Stimulated activated CD4-positive, alpha-beta T cell treated with anti-CD3 and anti-CD28 coated beads, Interleukin-4, amount 100 ng/mL, for 48 hours (primary cell): ENCODE data around the gene TMEM89.
A peak's percentile ranks its signal among the peaks of the same experiment; 100 is the strongest.

Experiments used
- DNase-seq, 2 donors: peaks; one replicate each; pipeline ENCODE4 v3.0.0-alpha.2; 2020; ENCODE audit warnings: low read depth in 2 of 2

TMEM89 gene, protein sequence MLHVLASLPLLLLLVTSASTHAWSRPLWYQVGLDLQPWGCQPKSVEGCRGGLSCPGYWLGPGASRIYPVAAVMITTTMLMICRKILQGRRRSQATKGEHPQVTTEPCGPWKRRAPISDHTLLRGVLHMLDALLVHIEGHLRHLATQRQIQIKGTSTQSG

DNA sequence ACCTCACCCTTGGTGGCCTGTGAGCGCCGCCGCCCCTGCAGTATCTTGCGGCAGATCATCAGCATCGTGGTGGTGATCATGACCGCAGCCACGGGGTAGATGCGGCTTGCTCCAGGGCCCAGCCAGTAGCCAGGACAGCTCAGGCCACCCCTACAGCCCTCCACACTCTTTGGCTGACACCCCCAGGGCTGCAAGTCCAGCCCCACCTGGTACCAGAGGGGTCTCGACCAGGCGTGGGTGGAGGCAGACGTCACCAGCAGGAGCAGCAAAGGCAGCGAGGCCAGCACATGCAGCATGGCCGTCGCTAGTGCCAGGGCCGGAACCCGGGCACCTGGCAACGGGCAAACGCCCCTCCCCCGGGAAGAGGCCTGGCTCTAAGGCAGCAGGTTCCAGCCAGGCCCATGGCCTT, at the start of gene TMEM89:
Gene TMEM89 (minus strand): TSS at position 309 of the 409 bp plus-strand sequence. CDS start 13 bp downstream, at position 296.
- no peak for DNase-seq

DNA sequence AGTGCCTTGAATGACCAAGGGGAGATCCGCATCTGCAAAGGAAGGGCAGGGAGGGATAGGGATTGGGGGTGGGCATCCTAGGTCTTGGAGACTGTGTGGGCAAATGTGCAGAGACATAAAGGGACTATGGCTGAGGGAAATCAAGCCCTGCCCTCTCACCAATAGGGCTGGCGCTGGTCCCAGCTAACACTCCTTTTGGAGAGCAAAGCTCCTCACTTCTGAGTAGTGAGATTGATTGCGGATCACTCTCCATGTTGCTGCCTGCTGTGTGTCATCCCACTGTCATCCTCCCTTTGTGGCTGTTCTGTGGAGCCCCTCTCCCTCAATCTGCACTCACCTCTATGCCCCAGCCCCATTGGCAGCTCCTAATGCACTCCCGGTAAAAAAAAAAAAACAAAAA, 43.4 kb upstream of the TMEM89 start:
- no peak for DNase-seq

DNA sequence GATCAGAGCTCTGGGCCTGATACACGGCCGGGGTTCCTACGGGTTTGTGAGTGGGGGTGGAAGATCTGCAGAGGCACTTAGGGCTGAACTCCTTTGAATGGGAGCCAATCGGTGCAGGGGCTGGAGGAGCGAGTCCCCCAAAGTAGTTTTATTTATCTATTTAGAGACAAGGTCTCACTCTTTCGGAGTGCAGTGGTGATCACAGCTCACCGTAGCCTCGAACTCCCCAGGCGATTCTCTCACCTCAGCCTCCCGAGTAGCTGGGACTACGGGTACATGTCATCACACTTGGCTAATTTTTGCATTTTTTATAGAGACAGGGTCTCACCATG, 42.7 kb upstream of the TMEM89 start:
- no peak for DNase-seq

DNA sequence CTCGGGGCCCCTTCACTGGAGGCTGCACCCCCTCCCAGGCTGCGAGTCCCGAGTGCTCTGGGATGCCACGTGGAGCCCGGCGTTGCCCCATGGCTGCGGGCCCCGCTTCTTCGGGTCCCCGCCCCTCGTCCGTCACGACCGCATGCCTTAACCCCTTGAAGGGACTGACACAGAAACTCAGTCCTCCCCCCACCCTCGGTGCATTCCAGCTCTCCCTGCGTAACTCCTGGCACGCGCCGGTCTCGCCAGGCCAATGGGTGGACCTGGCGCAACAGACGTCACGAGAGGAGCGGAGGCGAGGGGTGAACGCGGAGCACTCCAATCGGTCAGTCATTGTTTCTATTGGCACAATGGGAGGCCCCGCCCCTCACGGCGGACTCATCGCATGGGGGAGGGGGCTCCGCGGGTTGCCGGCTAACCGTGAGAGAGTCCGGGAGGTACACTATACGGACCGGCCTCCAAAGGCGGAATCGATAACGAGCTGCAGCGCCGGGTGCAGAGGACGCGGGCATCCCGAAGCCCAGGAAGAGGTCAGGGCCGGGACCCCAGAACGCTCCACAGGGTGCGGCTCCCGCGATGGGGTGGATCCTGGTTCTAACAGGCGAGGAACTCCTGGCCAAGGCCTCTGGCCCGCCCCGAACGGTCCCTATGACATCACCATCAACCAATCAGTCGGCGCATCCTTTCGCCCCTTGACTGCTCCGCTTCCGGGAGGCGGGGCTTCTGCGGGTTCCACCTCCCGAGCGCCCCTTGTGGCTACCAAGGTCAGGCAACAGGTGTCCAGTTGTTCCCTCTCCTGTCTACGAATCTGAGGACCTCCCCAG, 42.1 kb upstream of the TMEM89 start:
- DNase-seq, result peak; percentile 90 to 91

DNA sequence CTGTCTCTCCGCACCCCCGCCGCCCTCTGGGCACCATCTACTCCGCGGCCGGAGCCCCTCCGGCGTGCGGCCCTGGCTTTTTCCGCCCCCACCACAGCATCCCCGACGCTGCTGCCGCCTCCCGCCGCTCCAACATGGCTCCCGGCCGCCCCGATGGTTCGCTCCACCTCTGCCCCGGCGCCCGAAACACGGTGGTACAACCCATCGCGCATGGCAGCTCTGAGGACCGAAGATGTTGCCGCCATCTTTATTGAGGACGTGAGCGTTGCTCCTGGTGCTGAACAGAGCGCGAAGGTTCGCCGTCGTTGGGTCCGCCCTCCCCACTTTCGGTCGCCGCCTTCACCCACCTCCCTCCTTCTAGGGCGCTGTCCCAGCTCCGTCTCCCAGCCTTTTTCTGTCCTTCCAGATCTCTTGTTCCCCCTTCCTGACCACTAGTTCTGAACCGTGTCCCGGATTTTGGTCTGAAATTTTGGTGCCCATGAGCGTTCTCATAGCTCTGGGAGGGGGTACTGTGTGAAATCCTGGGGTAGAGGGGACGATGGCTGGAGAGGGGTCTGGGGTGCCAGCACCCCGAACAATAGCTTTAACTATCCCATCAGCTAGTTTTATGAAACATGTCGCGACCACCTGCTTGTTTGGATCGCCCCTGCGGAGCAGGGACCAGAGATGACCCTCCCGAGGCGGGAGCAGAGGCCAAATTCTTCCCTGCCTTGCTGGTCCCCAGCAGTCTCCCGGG, 41.4 kb upstream of the TMEM89 start, which contains the start of gene CELSR3:
Gene CELSR3 (minus strand): TSS at position 134 of the 736 bp plus-strand sequence. CDS start 252 bp downstream, outside the sequence.
- peak; percentile 54 to 62 for DNase-seq

DNA sequence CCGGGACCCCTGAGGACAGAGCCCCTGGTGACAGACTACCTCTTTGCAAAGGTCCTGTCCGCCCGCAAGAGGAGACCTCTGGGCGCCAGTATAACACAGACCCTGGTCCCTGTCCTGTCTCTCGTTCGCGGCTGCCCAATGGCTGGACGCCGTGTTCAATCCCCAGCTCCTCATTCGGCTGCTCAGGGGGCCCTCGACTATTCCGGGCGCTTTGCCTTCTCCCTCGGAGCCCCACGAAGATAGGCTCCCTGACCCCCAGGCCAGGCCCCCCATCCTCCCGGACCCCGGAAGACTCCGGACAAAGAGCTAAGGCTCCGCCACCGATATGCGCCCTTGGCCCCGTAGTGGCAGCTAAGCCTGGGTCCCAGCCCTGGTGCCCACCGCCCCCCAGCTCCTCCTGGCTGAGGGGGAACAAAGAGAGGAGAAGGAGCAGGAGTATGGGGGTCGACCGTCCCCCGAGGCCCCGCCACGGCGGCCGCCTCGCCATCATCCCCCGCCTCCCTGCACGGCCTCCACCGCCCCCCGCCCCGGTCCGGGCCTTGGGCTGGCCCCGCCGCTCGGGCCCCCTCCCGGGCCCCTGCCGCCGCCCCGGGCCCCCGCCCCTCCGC, 40.7 kb upstream of the TMEM89 start:
- DNase-seq, result no peak

DNA sequence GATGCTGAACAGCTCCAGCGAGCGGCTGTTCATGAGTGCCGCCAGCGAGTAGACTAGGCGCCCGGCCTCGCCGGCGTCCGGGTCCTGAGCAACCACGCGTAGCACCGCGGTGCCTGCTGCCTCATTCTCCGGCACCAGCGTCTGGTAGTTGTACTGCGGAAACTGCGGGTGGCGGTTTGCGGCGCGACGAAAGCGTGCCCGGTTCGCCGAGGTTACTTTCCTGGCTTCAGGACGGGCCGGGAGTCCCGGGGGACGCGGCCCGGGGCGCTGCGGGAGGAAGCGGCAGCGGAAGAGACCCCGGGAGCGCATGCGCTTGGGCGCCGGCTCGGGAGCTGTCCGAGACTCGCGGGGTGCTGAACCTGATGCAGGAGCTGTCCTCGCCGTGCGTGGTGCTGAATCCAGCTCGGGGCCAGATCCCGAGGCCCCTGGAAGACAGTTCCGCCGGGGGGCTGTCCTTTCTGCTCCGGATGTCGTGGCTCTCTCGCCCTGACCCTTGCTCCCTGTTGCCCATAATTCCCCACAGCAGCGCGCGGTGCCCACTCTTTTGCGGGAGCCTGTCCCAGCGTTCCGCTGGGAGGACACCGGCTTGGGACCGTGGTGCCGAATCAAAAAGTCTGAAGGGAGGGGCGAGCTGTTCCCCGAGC, 40.1 kb upstream of the TMEM89 start:
- peak; percentile 47 to 73 for DNase-seq

DNA sequence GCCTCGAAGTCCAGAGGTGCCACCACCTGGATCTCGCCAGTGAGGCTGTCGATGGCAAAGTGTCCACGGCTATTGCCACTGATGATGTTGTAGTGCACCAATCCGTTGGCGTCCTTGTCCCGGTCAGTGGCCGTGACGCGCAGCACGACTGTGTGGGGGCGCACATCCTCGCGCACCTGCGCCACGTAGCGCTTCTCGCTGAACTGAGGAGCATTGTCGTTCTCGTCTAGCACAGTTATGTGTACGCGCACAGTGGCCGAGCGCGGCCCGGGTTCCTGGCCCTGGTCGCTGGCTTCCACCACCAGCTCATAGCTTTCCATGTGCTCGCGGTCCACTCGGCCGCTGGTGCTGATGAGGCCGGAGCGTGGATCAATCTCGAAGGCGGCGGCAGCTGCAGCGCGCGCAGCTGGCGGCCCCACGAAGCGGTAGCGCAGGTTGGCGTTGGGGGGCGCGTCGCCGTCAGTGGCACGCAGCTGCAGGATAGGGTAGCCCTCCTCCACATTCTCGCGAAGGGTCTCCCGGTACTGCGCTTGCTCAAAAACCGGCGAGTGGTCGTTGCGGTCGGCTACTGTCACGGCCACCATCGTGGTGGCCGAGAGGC, 39.3 kb upstream of the TMEM89 start:
- no peak for DNase-seq

DNA sequence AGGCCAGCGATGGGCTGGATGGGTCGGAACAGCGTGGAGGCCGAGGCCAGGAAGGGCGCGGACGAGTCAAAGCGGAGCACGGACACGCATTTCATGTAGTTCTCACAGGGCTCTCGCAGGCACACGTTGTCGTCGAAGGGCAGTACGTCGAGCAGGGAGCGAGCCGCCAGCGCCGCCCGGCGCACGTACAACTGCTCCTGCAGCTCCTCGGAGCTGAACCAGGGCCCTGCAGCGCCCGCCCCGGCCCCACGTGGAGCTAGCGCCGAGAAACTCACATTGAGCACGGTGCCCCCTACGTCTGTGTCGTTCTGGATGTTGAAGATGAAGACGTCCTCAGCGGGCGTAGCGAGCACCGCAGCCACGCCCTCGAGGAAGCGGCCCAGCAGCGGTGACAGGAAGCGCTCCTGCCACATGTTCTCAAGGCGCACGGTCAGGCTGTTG, 35.3 kb upstream of the TMEM89 start:
- DNase-seq, result peak; percentile 11

DNA sequence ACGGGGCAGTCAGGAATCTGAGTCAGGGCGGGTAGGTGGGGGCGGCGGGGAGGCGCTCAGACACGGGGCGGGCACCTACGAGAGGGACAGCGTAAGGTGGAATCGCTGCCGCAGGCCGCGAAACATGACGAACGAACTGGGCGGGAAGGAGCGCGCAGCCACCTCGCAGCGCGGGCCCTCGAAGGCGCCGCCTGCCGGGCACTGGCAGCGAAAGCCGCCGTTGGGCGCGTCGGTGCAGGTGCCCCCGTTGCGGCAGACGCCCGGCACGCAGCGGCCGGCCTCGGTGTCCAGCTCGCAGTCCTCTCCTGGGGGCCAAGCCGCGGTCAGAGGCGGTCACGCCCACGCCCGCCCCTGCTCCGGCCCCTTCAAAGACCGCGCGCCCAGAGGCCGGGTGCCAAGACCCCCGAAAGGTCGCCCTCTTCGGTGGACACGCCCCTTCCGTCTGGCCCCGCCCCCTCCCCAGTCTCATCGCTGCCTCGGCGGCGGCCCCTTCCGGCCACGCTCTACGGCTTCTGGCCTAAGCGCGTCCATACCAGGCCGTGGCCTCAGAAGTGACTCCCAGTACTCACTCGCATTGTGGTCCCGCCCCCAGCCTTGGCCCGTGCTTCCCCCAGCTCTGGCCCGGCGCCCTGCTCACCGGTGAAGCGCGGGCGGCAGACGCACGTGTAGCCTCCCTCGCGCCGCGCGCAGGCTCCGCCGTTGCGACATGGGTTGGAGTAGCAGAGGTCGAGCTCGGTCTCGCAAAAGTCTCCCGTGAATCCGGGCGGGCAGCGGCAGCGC, 34.7 kb upstream of the TMEM89 start:
- peak; percentile 82 to 84 for DNase-seq

DNA sequence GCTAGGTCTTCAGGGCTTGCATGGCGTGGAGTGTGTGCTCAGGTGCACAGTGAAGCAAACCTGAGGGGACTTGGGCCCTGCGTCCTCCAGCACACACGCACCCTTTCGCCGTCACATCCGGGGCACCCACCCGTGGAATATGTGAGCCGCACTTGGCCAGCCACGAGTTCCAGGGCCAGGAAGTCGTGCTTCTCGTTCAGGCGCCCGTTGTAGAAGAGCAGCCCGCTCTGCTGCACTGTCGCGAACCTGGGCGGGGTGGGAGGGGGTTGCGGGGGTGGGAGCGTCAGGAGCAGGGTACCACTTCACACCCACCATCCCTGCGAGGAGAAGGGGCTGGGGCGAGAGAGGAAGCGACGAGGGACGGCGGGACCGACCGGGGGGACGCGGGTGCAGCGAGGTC, 34.0 kb upstream of the TMEM89 start:
- DNase-seq, result peak; percentile 34 to 44

DNA sequence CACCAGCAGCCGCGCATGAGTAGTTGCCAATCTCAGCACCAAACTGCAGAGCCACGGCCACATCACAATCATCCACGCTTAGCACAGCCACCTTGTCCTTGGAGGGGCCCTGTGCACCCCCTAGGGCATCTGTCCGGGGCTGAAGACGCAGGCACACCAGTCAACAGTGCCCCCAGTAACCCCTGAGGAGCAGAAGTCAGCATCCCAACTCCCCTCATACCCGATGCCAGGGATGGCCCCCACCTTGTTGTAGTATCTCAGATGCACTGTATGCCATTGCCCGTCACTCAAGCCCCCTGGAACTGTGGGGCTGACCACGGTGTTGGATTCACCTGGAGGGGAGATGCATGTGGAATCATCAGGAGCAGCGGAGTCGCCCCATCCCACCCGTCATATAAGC, 33.5 kb upstream of the TMEM89 start:
- no peak for DNase-seq

DNA sequence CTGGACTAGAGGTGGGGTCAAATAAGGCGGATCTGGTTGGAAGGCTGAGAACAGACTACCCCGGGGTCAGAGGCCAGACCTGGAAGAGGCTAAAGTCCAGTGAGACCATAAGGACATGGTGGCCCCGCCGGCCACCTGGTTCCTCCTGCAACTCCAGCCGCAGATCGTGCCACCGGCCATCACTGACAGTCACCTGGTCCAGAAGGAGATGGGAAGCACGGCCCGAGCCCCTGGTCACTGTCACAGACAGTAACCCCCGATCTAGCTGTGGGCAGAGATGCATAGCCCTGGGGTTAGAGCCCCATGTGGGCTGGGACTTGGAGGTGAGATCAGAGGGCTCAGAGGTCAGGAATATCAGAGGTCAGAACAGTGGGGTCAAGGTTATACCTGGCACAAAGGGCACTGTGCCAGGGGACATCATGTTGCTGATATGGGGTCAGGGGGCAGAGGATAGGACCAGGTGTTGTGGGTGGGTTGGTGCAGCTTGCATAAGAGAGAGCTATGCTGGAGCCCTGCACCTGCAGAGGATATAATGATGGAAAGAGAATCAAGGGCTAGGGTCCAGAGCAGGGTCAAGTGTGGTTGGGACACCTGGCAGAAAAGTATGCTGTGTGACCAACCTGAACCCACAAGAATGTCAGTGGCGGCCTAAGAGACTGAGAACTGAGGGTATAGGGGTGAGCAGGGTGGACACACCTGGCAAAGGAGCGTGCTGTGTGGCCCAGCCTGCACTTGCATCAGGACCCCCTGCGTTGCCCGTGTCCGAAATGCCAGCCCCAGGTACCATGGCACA, 31.6 kb upstream of the TMEM89 start:
- DNase-seq, result no peak

DNA sequence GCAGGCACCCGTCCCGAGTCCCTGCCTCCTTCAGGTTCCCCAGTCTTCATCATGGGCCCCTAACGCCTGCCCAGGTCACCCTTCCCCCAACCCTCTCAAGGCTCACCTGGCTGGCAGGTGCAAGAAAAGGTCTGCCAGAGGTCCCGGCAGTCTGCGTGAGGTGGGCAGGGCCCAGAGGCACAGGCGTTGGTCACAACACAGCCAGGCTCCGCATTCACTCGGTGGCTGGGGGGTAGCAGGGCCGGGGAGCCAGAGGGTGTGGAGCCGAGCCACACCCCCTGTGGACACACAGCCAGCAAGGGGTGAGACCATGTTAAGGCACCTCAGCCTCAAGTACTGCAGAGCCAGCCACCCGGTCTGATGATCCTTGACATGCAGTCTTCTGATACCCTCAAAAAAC, 30.2 kb upstream of the TMEM89 start:
- no peak for DNase-seq

DNA sequence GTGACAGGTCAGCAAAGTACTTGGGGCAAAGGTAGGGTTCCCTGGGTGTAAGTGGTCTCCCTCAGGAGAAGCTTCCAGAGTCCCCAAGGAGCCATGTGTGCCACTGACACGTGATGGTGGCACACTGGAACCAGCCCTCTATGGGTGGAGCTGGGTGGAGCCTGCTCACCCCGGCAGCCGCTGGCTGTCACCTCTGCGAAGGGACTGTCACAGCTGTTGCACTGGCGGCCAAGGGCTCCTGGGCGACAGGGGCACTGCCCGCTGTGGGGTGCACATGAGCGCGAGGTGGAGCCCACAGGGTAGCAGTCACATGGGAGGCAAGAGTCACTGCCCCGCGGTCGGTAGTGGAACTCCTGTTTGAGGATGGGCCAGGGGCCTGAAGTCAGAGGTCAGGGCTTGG, 29.2 kb upstream of the TMEM89 start:
- no peak for DNase-seq

DNA sequence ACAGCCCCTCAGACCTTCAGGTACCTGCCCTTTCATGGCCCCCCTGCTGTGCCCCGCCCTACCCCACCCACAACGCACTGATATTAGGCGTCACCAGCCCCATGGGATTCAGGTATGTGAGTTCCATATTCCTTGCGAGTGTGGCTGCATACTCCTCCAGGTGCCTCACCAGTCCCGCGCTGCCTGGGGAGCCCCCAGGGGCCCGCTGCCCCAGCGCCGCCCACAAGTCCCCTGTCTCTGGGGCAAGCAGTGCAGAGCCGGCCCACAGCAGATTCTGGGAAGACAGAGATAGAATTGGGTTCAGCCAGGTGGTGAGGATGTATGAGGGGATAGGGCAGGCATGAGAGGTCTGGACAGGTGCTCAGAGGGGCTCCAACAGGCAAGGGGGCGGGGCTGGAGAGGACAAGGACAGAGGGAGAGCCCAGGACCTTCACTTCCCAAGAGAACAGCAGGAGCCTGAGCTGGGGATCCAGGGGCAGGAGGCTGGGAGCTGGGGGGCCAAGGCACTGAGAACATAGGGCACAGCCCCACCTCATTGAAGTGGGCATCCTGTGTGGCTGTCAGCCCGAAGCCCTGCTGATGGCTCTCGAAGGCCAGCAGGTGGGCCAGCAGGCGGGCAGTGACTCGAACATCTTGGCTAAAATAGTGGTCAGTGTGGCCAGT, 26.8 kb upstream of the TMEM89 start:
- DNase-seq, result no peak

DNA sequence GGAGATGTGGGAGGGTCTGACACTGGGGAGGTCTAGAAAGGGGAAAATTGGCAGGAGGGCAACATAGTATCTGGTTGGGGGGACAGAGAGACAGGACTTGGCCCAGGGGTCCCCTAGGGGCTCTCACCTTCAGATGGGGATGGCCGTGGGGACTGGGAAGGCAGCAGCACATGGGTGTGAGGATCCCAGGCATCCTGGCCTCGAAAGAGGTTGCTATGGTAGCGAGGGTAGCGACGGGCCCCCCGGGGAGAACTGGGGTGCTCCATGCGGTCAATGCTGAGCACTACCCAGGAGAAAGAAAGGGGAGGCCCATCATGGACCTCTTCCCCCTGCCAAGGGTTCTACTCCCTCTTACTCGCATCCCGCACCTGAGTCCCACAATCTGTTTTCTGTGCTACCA, 26.1 kb upstream of the TMEM89 start:
- DNase-seq, result no peak

DNA sequence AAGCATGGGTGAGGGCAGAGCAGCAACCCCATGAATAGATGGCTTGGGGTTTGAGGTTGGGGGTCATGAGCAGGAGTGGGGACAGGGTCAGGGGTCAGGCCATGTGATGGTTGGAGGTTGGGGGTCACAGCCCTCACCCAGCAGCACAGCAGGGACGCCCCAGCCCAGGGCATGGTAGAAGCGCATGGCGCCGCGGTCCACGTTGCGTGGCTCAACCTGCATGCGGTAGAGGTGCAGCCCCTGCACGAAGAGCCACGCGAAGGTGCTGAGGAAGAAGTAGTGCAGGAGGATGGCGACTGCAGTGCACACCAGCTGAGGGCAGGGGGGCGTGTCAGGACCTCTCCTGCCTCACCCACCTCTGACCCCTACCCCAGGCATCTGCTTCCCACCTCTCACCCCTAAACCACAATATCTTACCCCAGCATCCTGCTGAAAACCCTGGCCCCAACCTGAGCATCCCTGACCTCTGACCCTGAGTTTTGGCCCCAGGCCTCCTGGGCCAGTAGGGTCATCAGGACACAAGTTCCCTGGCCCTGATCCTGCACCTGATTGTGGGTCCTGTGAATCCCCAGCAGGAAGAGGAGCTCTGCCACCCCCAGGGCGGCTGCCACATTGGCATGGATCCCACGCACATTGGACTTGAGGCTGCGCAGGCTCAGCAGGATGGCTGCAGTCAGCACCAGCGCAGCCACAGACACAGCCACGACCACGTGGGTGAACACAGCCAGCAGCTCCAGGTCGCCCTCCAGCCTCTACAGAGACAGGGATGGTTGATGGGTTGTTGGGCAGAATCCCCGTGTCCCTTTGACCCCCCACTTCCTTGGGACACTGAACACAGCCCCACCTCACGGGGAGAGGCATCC, 23.6 kb upstream of the TMEM89 start:
- no peak for DNase-seq
